Left ventricle myocardium inferior (tissue), 1 donor: ENCODE measurements around the gene PPARG. TPM values are rescaled to one million over a fixed set of nuclear protein-coding genes. Genes with fewer than 3 reads are reported as not detected.
"Not testable (repeated sequence)": the region's sequence is repeated elsewhere in the genome, so short reads cannot be mapped to it uniquely, and the experiment has no call there.

ENCODE experiments used
- DNase-seq: peaks from one replicate; pipeline ENCODE4 v3.0.0-alpha.2; 2020
- H3K27ac ChIP-seq: fragments of 200-600 bp; replicated peaks from 2 replicates; pipeline ENCODE4 v1.8.0; 2021
- H3K27me3 ChIP-seq: fragments of 200-600 bp; 2 replicates; pipeline ENCODE4 v1.8.0; 2021; ENCODE audit warnings: low read depth
- H3K36me3 ChIP-seq: fragments of 200-600 bp; 2 replicates; pipeline ENCODE4 v1.8.0; 2021
- H3K4me1 ChIP-seq: fragments of 200-600 bp; 2 replicates; pipeline ENCODE4 v1.8.0; 2021
- H3K4me3 ChIP-seq: fragments of 200-600 bp; 2 replicates; pipeline ENCODE4 v1.8.0; 2021; ENCODE audit warnings: mild to moderate bottlenecking, moderate library complexity
- H3K9me3 ChIP-seq: fragments of 200-600 bp; replicated peaks from 2 replicates; pipeline ENCODE4 v1.8.0; 2021
- CTCF ChIP-seq: fragments of 200-600 bp; IDR thresholded peaks from 2 replicates; pipeline ENCODE4 v1.8.0; 2021; ENCODE audit warnings: antibody characterized with exemption, mild to moderate bottlenecking, borderline replicate concordance
- intact Hi-C: fragments of 100-400 bp; cut with micrococcal nuclease; formaldehyde crosslinking; loops from one replicate; pipeline ENCODE4 v1.11.0; 2022
- total RNA-seq: library from RNA; stranded (reverse); fragmentation: NEBNext Ultra II Directional; extraction: Animal tissue kit (Norgen Biotek cat#: 25700); gene quantifications from one replicate; pipeline ENCODE4 v1.2.1, GENCODE V29; 2021
- donor health status: DM: no; HTN: yes; CAD: no; lungs with severe emphysema.

PPARG gene
- total RNA-seq, 1 donor from 2014 or later = 15.6 TPM

GRCh38 chr3:12249519-12249918 lies 39.4 kb upstream of the PPARG start:
- TF ChIP-seq CTCF = no peak
- no peak overlapping the region for H3K27ac ChIP-seq
- H3K4me3 ChIP-seq = no peak overlapping the region
- peaks cover 18% of the 10 kb centered on the region for H3K9me3 ChIP-seq
- H3K36me3 ChIP-seq = no peaks in the 10 kb centered on the region
- intact Hi-C loops = no loop called here
- no peak for DNase-seq
- H3K27me3 ChIP-seq = peaks cover 13% of the 10 kb centered on the region
- no peaks in the 10 kb centered on the region for H3K4me1 ChIP-seq

- H3K9me3 ChIP-seq = peaks cover 18% of the 10 kb centered on the region
- TF ChIP-seq CTCF = no peak
- no peak overlapping the region for H3K27ac ChIP-seq
- intact Hi-C loops = no loop called here
- H3K4me1 ChIP-seq = no peaks in the 10 kb centered on the region
- H3K27me3 ChIP-seq = peaks cover 2% of the 10 kb centered on the region
- H3K36me3 ChIP-seq = no peaks in the 10 kb centered on the region
- no peak for DNase-seq
- no peak overlapping the region for H3K4me3 ChIP-seq
These were observed 36.0 kb upstream of the PPARG start for GRCh38 chr3:12252889-12253288.

- no peak overlapping the region for H3K4me3 ChIP-seq
- no peak for DNase-seq
- peaks cover 18% of the 10 kb centered on the region for H3K9me3 ChIP-seq
- H3K36me3 ChIP-seq = no peaks in the 10 kb centered on the region
- H3K27ac ChIP-seq = no peak overlapping the region
- no peaks in the 10 kb centered on the region for H3K4me1 ChIP-seq
- TF ChIP-seq CTCF = no peak
- intact Hi-C loops = no loop called here
- no peaks in the 10 kb centered on the region for H3K27me3 ChIP-seq
These were observed 35.1 kb upstream of the PPARG start for GRCh38 chr3:12253516-12254343.

- no peak for DNase-seq
- H3K4me1 ChIP-seq = no peaks in the 10 kb centered on the region
- H3K27me3 ChIP-seq = no peaks in the 10 kb centered on the region
- no peak for TF ChIP-seq CTCF
- H3K9me3 ChIP-seq = peaks cover 4% of the 10 kb centered on the region
- H3K4me3 ChIP-seq = no peak overlapping the region
- no peaks in the 10 kb centered on the region for H3K36me3 ChIP-seq
- H3K27ac ChIP-seq = no peak overlapping the region
- intact Hi-C loops = no loop called here
These were observed 33.5 kb upstream of the PPARG start for GRCh38 chr3:12255393-12255792.

DNA sequence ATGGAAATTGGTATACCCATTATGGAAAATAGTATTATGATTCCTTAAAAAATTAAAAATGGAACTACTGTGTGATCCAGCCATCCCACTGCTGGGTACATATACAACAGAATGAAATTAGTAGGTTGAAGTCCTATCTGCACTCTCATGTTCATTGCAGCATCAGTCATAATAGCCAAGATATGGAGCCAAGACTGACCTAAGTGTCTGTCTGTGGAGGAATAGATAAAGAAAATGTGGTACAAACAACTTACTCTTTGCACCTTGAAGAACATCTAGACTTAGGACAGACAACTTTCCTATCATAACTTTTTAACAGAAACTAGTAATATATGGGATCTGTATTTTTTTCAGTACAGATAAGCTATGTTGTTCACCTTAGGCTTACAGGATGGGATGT lies 30.0 kb upstream of the PPARG start:
- Histone ChIP-seq H3K9me3 (no peaks in the 10 kb centered on the region), H3K4me3 (no peak overlapping the region), H3K27ac (no peak overlapping the region), H3K27me3 (no peaks in the 10 kb centered on the region), H3K4me1 (no peaks in the 10 kb centered on the region), H3K36me3 (no peaks in the 10 kb centered on the region)
- no peak for DNase-seq
- intact Hi-C loops = no loop called here
- TF ChIP-seq CTCF = no peak

- H3K4me3 ChIP-seq, intact Hi-C loops, H3K27ac ChIP-seq, H3K27me3 ChIP-seq, H3K36me3 ChIP-seq, DNase-seq, H3K9me3 ChIP-seq: not testable (repeated sequence)
- peaks cover 17% of the 10 kb centered on the region for H3K4me1 ChIP-seq
These were observed 26.7 kb upstream of the PPARG start for GRCh38 chr3:12262173-12262572.
